NCI-H69 (cell line): ENCODE measurements around the gene PLET1.

ENCODE experiments used
- DNase-seq: peaks from one replicate; lab custom pipeline; 2025; lab: John Stamatoyannopoulos, UW

PLET1 gene

DNA sequence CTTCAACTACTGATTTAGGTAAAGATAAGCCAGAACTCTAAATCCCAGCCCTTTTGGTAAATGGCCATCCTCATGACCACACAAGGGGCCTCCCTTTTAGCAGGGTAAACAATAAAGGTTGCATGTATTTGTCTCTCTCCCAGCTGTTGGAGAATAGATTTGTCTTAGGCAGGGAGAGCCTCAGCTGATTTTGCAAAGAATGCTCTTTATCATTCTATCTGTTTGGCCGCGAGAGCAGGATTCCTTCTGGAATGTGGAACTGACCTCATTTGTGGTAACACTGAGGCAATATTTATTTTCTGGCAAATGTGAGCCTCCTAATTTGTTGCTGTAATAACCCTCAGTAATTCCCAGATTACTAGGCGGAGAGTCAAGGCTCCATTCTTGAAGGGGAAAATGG lies 19.2 kb downstream of the PLET1 start:
- DNase-seq: no peak

DNA sequence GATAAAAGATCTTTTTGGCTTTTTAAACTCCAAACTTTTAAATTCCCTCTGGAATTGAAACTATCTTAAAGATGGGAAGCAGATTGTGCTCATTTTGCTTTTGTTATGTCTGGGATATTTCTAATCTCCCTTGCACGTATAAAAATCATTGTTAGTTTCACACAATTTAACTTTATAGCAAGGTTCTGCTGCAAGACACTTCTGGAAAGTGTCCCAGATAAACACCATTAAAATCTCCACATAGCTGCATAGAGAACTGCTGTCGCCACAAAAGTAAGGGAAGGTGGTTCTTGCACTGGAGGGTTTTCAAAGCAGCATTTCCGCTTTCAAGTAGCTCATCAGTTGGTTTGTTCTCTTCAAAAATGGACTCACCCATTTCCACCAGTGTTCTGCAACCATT lies 22.6 kb downstream of the PLET1 start:
- DNase-seq: no peak

DNA sequence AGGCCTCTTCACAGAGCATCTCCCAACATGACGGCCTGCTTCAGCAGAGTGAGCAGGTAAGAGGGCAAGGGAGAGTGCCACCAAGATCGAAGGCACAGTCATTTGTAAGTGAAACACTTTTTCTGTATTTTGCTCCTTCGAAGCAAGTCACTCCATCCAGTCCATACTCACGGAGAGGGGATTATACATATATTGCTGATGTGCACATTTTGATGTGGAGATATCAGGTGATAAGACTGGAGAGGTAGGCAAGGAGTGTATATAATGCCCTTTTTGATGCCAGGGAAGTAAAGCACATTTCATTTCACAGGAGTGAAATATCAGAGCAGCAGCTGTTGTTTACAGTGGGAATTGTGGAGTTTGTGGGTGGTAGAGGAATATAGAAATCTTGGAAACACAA lies 23.2 kb downstream of the PLET1 start:
- DNase-seq: no peak

DNA sequence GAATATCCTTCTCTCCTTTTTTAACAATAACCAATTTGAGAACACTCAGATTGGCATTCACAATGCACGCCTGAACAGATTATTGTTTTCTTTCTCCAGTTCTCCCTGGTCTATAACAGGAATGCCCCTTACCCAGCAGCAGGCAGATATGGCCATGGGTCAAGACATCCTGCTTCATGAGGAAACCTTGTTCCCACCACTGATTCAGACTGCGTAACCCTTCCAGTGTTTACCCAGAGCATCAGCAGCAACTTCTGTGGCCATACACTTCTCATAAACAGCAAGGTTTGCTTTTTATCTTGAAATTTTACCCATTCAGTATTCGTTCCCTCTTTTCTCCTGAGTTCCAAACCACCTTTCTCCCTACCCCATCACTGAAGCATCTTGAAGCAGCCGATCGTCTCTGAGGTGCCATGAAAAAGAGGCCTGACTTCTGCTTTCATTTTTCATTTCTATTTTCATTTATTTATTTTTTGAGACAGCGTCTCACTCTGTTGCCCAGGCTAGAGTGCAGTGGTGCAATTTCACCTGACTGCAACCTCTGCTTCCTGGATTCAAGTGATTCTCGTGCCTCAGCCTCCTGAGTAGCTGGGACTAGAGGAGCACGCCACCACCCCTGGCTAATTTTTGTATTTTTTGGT lies 24.8 kb downstream of the PLET1 start:
- no peak for DNase-seq

DNA sequence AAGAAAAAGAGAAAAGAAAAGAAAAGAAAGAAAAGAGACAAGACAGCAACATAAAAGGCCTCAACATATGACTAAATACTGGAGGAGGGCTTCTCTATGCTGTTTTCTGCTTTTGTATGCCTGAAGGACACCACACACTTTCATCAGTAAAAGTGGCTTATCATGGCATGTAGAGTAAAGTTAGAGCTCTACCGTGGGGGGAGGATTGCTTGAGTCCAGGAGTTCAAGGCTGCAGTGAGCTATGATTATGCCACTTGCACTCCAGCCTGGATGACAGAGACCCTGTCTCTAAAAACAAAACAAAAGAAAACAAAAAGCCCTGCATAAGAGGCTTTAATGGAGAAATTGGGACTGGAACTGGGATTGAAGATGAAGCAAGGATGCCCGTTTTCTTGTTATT lies 28.7 kb downstream of the PLET1 start:
- DNase-seq: no peak

DNA sequence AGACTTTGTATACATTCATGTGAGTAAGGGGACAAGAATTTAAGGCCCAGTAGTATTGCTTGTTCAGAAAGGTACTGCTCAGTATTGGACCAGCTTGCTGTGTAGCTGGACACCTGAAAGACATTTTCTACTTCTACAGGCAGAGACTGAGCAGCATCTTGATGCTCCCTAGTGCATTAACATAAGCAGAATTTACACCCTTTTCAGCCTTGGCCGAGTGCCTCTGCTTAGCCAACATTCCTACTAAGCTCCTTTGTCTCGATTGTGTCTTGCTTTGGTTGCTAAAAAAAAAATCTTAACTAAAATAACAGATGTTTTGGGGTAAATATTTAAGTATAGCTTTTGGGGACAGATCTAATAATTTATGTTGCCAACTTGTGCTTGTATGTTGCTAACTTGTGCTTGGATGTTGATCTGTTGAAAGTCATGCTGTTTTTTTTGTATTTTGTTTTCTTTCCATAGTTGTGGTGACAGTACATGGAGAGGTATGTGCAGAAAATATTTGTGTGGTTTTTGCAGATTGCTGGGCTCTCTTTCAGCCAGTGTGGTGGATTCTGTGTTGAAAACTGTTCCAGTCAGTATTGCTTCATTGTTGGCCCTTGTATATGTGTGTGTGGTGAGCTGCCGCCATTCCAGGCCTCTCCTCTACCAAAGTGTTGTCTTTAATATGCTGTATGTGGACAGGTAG lies 30.8 kb downstream of the PLET1 start:
- DNase-seq: no peak

DNA sequence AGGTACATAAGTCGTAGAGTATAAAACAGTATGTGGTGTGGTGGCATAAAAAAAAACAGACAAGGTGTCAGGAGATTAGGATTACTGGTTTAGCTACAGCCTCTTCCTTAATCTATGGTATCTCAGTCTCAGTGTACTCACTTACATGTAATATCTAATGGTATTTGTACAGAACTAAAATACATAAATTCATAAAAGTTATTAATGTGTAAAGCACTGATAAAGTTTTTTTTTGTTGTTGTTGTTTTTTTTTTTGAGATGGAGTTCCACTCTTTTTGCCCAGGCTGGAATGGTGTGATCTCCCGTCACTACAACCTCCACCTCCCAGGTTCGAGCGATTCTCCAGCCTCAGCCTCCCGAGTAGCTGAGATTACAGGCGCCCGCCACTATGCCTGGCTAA lies 31.5 kb downstream of the PLET1 start:
- DNase-seq: no peak

DNA sequence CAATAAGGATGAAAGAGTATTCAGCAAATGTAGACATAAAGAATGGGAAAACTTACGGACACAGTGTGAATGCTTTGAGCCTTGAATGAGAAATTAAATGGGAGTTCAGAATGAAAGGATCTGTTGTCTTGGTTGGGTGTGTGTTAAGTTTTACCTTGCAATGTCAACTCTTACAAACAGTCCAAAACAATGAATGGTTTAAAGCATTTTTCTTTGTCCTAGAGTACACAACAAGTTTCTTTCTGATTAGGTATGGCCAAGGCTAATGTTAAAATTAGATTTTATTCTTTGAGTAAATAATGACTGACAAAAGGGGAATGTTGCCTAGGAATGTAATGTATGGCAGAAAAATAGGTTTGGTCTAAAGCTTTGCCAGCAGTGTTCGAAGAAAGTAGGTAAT lies 32.0 kb downstream of the PLET1 start:
- no peak for DNase-seq

DNA sequence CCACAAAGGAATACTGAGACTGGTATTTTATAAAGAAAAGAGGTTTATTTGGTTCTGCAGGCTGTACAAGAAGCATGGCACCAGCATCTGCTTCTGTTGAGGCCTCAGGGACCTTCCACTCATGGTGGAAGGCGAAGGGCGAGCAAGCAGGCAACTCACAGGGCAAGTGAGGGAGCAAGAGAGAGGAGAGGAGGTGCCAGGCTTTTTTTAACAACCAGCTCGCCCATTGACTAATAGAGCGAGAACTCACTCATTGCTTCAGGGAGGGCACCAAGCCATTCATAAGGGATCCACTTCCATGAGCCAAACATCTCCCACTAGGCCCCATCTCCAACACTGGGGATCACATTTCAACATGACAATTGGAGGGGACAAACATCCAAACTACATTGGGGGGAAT lies 33.2 kb downstream of the PLET1 start:
- no peak for DNase-seq

DNA sequence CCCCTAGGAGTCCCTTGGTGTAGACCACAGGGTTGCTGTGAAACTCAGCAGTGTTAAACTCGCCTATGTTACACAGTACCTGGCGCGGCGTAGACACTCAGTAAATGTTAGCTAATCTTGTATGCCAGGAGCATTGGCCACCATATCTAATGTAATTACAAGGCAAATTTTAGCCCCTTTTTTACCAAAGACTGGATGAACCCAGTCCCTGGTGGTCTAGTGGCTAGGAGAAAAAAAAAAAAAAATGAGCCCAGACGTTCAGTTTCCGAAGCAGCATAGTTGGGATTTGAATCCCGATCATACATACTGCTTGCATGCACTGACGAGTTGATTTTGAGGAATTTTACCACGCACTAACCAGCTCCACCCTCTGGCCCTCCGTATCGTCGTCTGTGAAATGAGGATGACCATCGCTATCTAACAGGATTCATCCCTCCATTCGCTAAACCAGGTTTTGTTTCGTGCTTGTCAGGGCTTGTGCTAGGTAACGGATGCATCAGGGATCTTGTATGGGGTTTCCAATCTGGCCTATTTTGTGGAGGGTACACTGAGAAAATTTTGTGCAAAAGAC lies 33.7 kb downstream of the PLET1 start:
- peak; percentile 38 for DNase-seq

DNA sequence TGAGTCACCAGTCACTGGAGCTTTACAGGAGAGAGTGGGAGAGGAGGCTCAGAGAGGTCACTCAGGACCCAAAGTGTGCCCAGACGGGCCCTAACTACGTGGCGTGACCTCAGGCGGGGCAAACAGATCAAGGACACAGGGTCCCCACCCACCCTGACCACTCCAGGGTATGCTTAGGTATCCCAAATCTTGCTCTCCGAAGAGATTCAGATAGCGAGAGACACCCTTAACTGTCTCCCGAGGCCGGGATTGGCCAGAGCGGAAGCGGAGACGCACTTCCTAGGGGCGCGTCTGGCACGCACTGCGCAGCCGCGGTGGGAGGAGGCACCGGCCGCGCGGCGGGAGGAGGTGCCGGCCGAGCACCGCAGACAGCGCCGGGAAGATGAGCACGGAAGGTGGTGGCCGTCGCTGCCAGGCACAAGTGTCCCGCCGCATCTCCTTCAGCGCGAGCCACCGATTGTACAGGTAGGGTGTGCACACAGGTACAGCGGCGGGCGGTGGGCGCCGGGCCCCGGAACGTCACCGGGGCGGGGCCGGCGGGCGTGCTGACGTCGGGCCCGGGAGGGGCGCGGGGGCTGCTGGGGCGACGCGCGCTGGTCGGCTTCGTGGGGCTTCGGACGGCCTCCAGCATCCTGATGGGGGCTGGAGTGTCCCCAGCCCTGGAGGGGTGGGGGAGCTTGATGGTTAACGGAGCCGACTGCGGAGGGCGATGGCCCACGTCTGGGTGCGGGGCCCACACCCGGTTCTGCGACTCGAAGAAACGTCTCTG lies 34.4 kb downstream of the PLET1 start, which contains the start of gene PTS:
Gene PTS (plus strand): TSS at position 367 of the 769 bp plus-strand sequence. CDS start 16 bp downstream, at position 383.
- DNase-seq: peak; percentile 95

DNA sequence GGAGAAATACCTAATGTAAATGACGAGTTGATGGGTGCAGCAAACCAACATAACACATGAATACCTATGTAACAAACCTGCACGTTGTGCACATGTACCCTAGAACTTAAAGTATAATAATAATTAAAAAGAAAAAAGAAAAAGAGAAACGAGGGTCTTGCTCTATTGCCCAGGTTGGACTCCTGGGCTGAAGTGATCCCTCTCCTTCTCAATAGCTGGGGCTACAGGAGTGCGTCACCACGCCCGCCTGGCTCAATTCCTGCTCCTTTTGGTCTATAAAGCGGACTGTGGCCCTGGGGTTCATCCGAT lies 35.0 kb downstream of the PLET1 start:
- DNase-seq: no peak

DNA sequence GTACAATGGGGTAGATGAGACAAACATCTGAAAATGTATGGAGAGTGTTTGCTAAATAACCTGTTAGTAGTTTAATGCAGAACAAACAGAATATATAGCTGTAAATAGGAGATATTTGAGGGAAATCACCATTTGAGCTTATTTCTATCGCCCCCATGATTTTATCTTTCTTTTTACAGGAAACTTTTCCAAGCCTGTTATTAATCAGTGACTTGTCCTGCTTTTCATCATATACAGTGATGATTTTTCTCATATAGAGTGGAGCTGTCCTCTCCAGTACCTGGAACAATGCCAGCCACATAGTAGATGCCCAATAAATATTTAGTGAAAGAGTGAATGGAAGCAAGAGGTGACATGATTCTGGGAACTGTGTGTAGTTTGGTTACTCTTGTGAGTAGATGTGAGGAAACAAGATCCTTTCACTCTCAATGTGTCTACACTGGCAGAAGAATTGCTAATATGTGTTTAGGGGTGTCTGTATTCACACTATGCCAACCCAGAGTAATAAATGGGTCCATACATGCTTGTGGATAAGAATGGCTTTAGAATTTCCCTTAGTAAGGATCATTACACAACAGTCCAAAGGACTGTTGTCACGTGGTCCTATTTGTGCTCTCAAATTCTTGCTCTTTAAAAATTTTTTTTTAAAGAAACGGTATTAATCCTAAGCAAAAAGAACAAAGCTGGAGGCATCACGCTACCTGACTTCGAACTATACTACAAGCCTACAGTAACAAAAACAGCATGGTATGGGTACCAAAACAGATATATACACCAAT lies 36.7 kb downstream of the PLET1 start:
- DNase-seq: no peak

DNA sequence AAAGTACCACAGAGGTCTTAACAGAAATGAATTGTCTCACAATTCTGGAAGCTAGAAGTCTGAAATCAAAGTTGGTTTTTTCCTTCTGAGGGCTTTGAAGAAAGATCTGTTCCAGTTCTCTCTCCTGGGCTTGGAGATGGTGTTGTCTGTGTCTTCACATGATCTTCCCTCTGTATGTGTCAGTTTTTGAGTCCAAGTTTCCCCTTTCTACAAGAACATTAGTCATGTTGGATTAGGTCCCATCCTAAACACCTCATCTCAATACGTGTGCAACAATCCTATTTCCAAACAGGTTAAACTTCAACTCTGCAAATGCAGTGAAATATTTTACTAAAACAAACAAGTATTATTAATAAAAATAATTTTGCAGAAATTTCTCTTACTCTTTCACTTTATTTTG lies 37.5 kb downstream of the PLET1 start:
- DNase-seq: no peak

DNA sequence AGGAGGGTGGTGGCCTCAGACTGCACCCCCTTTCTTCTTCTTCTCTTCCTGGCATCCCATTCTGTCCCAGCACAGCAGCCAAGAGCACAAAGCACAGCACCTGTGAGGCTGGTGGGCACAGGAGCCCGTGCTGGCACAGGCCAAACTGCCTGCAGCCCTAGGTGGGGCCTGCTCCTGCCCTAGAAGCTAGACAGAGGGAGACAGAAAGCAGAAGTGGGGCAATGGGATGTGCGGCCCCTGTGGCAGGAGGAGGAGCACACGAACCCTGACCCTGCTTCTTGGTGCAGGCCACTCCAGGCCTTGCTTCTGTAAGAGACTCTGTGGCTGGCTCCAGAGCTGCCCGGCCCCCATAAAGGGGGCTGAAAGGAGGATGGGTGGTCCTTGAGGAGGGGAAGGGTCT lies 38.4 kb downstream of the PLET1 start:
- no peak for DNase-seq

DNA sequence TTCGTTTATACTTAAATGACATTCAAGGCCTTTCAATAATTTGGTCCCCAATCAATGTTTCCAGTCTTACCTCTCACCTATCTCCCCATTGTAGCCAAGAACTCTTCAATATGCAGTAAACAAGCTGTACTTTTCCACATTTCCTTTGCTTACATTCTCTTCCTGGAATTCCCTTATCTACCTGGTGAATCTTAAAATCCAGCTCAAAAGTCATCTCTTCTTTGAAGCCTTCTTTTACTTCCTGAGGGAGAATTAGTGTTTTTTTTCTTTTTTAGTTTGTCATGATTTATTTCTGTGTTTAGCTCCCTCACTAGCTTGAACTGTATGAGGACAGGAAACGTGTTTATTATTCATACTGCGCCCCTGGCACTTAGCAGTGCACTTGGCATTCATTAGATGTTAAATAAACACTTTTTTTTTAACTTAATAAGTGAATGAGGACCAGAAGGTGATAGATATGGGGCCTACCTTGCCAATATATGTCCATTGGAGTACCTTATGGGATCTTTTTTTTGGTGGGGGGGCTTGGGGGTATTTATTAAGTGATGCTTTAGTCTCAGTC lies 39.3 kb downstream of the PLET1 start:
- peak; percentile 29 for DNase-seq

DNA sequence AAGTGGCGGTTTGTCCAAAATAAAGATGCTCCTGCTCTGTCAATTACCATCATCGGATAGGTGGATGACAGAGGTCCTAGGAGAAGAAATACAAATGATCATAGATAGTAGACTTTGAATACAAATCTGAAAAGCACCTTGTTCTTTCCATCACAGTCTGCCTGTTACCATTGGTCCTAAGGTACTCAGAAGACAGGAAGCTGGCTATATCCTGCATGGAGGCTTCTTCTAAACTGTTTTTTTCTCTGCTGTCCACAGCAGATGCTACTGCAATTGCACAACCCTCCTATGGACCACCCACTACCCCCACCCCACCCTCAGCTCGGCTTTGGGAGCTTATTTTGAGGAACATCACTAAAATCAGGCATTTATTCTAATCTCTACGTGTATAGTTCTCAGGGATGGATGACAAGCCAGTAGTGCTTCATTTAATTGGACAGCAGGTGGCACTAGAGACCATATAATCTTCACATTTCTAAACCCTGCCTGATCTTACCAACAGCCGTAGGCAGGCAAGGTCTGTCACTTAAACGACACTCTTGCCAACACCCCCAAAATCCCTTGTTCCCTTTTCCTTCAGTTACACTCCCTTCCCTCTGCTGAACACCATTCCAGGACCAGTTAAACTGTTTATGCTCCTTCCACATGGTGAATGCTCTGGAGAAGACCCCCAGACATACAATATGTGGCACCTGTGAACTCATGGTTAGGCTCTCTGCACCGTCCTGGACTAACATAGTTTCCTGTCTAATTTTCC lies 41.0 kb downstream of the PLET1 start:
- peak; percentile 75 for DNase-seq

DNA sequence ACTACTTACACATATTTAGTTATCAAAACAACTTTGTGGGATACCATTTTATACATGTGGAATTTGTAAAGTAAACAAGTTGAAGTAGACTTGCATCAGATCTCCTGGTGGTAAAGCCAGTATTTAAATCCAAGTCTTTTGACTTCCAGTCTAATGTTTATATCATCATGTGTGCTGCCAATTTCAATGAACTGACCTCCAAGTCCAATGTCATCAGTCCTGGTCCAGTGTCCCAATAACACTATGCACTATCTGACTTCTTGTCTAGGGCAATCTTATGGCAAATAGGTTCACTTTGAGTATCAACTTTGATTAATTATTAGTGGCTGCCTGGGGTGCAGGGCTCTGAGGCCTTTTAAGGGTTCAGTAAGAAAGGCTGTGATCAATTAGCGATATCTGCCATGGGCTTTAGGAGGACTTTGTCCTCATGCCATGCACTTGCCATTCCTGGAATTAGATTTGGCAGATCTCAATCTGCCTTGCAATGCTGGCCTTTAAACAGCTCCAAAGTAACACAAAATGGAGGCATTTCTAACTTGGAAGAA lies 44.0 kb downstream of the PLET1 start:
- no peak for DNase-seq

DNA sequence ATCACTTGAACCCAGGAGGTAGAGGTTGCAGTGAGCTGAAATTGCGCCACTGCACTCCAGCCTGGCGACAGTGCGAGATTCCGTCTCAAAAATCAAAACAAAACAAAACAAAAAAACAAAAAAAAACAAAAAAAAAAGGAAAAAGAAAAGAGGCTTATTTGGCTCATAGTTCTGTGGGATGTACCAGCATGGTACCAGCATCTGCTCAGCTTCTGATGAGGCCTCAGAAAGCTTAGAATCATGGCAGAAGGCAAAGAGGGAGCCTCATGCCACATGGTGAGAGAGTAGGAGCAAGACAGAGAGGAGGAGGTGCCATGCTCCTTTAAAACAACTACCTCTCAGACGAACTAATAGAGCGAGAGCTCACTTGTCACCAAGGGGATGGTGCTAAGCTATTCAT lies 45.0 kb downstream of the PLET1 start:
- no peak for DNase-seq

DNA sequence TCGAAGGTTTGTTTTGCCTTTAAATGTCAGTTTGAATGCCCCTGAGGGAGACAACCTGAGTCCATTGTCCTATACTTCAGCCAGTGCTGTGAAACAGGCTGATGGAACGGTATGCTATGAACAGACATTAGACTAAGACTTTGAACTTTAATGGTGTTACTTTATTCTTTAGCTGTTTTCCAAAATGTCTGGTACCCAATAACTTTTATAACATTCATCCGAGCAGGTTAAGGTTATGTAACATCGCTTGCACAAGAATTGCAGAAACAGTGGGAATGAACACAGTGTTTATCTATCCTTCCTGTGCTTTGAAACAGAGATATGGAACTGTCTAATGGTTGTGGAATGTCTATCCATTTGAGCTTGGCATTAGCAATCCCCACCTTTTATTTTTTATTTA lies 46.9 kb downstream of the PLET1 start:
- DNase-seq: no peak

DNA sequence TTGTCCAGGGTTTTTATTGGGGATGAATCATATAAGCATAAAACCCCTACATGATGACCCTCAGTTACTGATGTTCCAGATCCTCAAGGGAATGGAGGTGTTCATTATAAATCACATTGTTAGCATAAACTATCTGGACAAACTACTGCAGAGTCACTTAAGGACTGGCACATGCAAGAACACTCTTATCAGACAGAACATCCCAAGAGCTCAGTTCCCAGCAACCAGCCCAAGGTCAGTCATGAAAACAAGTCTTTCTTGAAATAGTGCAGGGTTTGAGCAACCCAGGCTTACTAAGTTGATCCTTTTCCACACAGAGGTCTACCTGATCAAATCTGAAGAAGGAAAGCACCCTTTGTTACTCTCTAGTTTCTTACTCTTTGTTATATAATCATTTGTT lies 48.0 kb downstream of the PLET1 start:
- DNase-seq: no peak
